Measurements from ENCODE around the gene CYB5R3. TPM values are rescaled to one million over a fixed set of nuclear protein-coding genes. Genes with fewer than 3 reads are reported as not detected.

CYB5R3 gene
- total and polyA plus RNA-seq, 2 experiments from 2014 or later, result 378 to 907 TPM

DNA sequence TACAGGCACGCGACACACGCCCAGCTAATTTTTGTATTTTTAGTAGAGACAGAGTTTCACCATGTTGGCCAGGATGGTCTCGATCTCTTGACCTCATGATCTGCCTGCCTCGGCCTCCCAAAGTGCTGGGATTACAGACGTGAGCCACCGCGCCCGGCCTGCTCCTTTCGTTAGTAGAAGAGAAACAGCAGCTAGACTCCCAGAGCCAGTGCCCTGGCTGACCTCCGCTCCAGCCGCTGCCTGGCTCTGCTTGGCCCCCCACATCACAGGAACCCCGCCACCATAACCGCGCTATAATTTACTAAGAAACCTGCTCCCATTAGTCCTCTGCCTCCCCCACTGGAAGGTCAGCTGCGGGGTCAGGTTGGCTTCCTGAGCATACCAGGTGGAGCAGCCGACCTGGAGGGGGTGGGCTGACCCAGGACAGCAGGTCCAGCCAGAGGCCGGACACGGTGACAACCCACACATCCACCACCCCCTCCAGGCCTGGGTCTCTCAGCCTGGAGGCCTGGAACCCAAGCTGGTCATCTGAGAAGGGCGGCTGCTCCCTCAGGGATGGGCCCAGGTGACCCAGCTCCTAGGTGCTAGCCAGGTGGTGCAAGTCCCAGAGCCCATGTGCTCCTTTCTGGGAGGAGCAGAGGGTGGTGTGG is 27.0 kb downstream of the CYB5R3 start:
- Histone ChIP-seq H2AFZ (no peak overlapping the region), H3K9ac (peak overlapping the region; percentile 39), H3K27ac (peak overlapping the region; percentile 74), H3K4me1 (ENCODE audit: insufficient read depth) (peaks cover 28% of the 10 kb centered on the region), H3K79me2 (ENCODE audit: insufficient read depth) (no peaks in the 10 kb centered on the region), H3K9me3 (ENCODE audit: low read depth) (no peaks in the 10 kb centered on the region), H4K20me1 (ENCODE audit: insufficient read depth) (no peaks in the 10 kb centered on the region), H3K9me2 (ENCODE audit: insufficient read depth) (no peaks in the 10 kb centered on the region), H3K4me3 (no peak overlapping the region), H3K36me3 (ENCODE audit: low read depth) (peaks cover 21% of the 10 kb centered on the region; the same call in 1 of the 2 replicates), H3F3A (ENCODE audit: insufficient read depth) (peaks cover 34% of the 10 kb centered on the region), H3K4me2 (ENCODE audit: unreplicated experiment) (no peak overlapping the region), H3K27me3 (replicated peaks; ENCODE audit: insufficient read depth) (no peaks in the 10 kb centered on the region)
- no peak for DNase-seq
- TF ChIP-seq EZH2 (IDR thresholded peaks at IDR 0.05; ENCODE audit: insufficient read depth, poor library complexity, severe bottlenecking), result no peak
- no peak for TF ChIP-seq EZH2phosphoT487 (IDR thresholded peaks at IDR 0.05; ENCODE audit: insufficient read depth, low read depth)
- 87 to 89% methylated on average over 20 of the region's 20 CpGs for WGBS, 2 experiments (ENCODE audit: low coverage in 1 of 2, low lambda C conversion rate in 2 of 2, missing lambda C conversion rate in 2 of 2)
- in situ Hi-C loops (cut with MboI), result no loop called here

DNA sequence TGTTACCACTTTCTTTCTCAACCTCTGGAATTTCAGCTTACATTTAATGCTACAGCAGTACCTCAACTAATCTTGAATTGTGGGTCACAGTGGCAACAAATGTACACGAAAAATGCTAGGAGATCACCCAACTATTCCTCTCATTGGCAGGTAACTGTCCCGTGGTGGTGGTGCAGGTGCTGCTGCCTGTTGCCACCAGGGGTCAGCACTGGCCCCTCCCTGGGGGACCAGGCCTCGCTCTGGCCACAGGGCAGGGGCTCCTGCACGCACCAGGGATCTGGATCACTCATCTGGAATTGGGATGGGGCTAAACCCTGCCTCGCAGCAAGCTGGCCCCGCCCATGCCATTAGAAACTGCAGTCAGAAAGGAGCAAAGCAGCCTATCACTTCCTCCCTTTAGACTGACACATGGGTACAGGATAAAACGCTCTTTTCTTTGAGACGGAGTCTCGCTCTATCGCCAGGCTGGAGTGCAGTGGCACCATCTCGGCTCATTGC is 27.6 kb downstream of the CYB5R3 start:
- no peaks in the 10 kb centered on the region for H3K27me3 ChIP-seq (replicated peaks; ENCODE audit: insufficient read depth)
- peak overlapping the region; percentile 39 for H3K9ac ChIP-seq
- H3K79me2 ChIP-seq (ENCODE audit: insufficient read depth), result no peaks in the 10 kb centered on the region
- no peaks in the 10 kb centered on the region for H3K9me2 ChIP-seq (ENCODE audit: insufficient read depth)
- TF ChIP-seq EZH2phosphoT487 (IDR thresholded peaks at IDR 0.05; ENCODE audit: insufficient read depth, low read depth), result no peak
- 16 to 18% methylated on average over 11 of the region's 11 CpGs for WGBS, 2 experiments (ENCODE audit: low coverage in 1 of 2, low lambda C conversion rate in 2 of 2, missing lambda C conversion rate in 2 of 2)
- H2AFZ ChIP-seq, result no peak overlapping the region
- peaks cover 21% of the 10 kb centered on the region; the same call in 1 of the 2 replicates for H3K36me3 ChIP-seq (ENCODE audit: low read depth)
- in situ Hi-C loops (cut with MboI), result no loop called here
- peak overlapping the region; percentile 74 for H3K27ac ChIP-seq
- no peak overlapping the region for H3K4me3 ChIP-seq
- no peaks in the 10 kb centered on the region for H4K20me1 ChIP-seq (ENCODE audit: insufficient read depth)
- H3K4me1 ChIP-seq (ENCODE audit: insufficient read depth), result peaks cover 28% of the 10 kb centered on the region
- DNase-seq, result peak; percentile 90
- peaks cover 40% of the 10 kb centered on the region for H3F3A ChIP-seq (ENCODE audit: insufficient read depth)
- no peaks in the 10 kb centered on the region for H3K9me3 ChIP-seq (ENCODE audit: low read depth)
- peak overlapping the region; percentile 19 for H3K4me2 ChIP-seq (ENCODE audit: unreplicated experiment)

DNA sequence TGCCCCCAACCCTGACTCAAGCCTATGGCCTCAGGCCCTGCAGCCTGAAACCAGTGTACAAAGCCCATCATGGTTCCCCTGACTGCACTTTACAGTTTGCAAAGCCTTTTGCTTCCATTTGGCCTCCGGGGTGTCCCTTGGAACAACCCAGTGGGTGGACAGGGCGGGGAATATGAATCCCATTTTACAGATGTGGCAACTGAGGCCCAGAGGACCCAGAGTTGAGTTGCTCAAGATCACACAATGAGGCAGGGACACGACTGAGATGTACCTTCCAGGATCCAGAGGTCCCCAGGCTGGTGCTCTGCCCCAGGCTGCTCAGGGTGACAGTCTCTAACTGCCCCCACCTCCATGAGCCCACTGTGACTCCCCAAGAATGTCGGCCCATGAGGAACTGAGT is 29.1 kb downstream of the CYB5R3 start:
- H3F3A ChIP-seq (ENCODE audit: insufficient read depth), result peaks cover 51% of the 10 kb centered on the region
- no peak for TF ChIP-seq EZH2phosphoT487 (IDR thresholded peaks at IDR 0.05; ENCODE audit: insufficient read depth, low read depth)
- TF ChIP-seq EZH2 (IDR thresholded peaks at IDR 0.05; ENCODE audit: insufficient read depth, poor library complexity, severe bottlenecking), result no peak
- no peaks in the 10 kb centered on the region for H3K9me3 ChIP-seq (ENCODE audit: low read depth)
- peaks cover 11% of the 10 kb centered on the region; the same call in 1 of the 2 replicates for H3K36me3 ChIP-seq (ENCODE audit: low read depth)
- H4K20me1 ChIP-seq (ENCODE audit: insufficient read depth), result no peaks in the 10 kb centered on the region
- no peaks in the 10 kb centered on the region for H3K27me3 ChIP-seq (replicated peaks; ENCODE audit: insufficient read depth)
- no peak overlapping the region for H3K4me3 ChIP-seq
- H2AFZ ChIP-seq, result no peak overlapping the region
- DNase-seq, result no peak
- H3K4me2 ChIP-seq (ENCODE audit: unreplicated experiment), result no peak overlapping the region
- in situ Hi-C loops (cut with MboI), result no loop called here
- peak overlapping the region; percentile 74 for H3K27ac ChIP-seq
- H3K4me1 ChIP-seq (ENCODE audit: insufficient read depth), result peaks cover 32% of the 10 kb centered on the region
- 83 to 88% methylated on average over 4 of the region's 4 CpGs for WGBS, 2 experiments (ENCODE audit: low coverage in 1 of 2, low lambda C conversion rate in 2 of 2, missing lambda C conversion rate in 2 of 2)
- H3K9me2 ChIP-seq (ENCODE audit: insufficient read depth), result no peaks in the 10 kb centered on the region
- H3K9ac ChIP-seq, result peak overlapping the region; percentile 13; the same call in 1 of the 2 replicates
- H3K79me2 ChIP-seq (ENCODE audit: insufficient read depth), result no peaks in the 10 kb centered on the region

DNA sequence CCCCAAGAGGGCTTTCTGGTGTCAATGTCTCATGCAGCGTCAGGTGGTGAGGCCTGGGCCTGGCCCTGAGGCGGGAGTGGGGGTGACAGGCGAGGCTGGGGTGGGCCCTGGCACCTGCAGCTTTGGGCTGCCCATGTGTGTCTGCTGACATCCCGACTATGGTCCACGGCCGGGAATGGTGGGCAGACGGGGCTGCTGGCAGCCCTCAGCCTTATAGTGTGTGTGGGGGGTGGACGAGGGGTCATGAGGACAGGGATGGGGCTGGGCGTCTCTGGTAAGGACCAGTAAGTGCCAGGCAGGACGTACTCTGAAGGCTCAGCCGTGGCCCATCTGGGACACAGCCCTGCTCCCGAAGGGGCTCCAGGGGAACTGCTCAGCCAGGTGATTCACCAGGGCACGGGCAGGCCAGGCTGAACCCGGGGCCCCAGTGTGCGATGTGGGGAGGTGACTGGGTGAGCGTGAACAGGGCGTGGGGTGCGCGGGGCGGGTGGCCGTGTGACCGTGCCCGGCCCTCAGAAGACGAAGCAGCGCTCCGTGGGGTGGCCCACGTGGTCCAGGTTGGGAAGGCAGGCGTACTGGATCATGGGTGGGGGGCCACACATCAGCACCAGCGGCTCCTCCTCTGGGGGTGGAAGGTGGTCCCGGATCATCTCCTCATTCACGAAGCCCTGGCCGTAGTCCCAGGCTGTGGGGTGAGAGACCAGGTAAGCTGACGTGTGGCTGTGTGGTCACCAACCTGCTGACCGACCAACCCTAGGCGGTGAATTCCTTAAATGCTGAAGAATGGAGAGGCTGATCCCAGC is 29.7 kb downstream of the CYB5R3 start:
- no peak overlapping the region for H3K4me2 ChIP-seq (ENCODE audit: unreplicated experiment)
- no peaks in the 10 kb centered on the region for H3K27me3 ChIP-seq (replicated peaks; ENCODE audit: insufficient read depth)
- H3K9ac ChIP-seq, result no peak overlapping the region
- H3K4me3 ChIP-seq, result no peak overlapping the region
- H3K36me3 ChIP-seq (ENCODE audit: low read depth), result peaks cover 8% of the 10 kb centered on the region; the same call in 1 of the 2 replicates
- H3K9me2 ChIP-seq (ENCODE audit: insufficient read depth), result no peaks in the 10 kb centered on the region
- WGBS, 2 experiments (ENCODE audit: low coverage in 1 of 2, low lambda C conversion rate in 2 of 2, missing lambda C conversion rate in 2 of 2), result 80 to 81% methylated on average over 17 to 29 of the region's 35 CpGs
- H3K27ac ChIP-seq, result peak overlapping the region; percentile 74; the same call in 1 of the 2 replicates
- no peaks in the 10 kb centered on the region for H4K20me1 ChIP-seq (ENCODE audit: insufficient read depth)
- no peak for TF ChIP-seq EZH2 (IDR thresholded peaks at IDR 0.05; ENCODE audit: insufficient read depth, poor library complexity, severe bottlenecking)
- TF ChIP-seq EZH2phosphoT487 (IDR thresholded peaks at IDR 0.05; ENCODE audit: insufficient read depth, low read depth), result no peak
- H3K9me3 ChIP-seq (ENCODE audit: low read depth), result no peaks in the 10 kb centered on the region
- DNase-seq, result no peak
- H3K79me2 ChIP-seq (ENCODE audit: insufficient read depth), result no peaks in the 10 kb centered on the region
- in situ Hi-C loops (cut with MboI), result no loop called here
- peaks cover 32% of the 10 kb centered on the region for H3K4me1 ChIP-seq (ENCODE audit: insufficient read depth)
- H3F3A ChIP-seq (ENCODE audit: insufficient read depth), result peaks cover 51% of the 10 kb centered on the region
- H2AFZ ChIP-seq, result no peak overlapping the region
